ENCODE data around the gene KCNS1. TPM values are rescaled to one million over a fixed set of nuclear protein-coding genes. Genes with fewer than 3 reads are reported as not detected.

The KCNS1 gene
- polyA plus RNA-seq, 2 of the 4 experiments (the other 2 are of a cell fraction), result not detected

GRCh38 chr20:45092898-45093297, 8.0 kb downstream of the KCNS1 start:
- Histone ChIP-seq H3K9me3 (no peaks in the 10 kb centered on the region), H3K4me1 (no peaks in the 10 kb centered on the region), H3K4me3 (no peak overlapping the region), H3K4me2 (no peak overlapping the region), H3K27ac (no peak overlapping the region)
- ChIA-PET CTCF (interaction anchor here (1.4 to 8.8 kb wide), 8 partner anchors 10 to 200 kb away, joined by 3 to 197 read pairs (median 66); partner anchors contain the start of gene WFDC5), POLR2A (no interaction called here)
- ATAC-seq (no peak), FAIRE-seq (no peak), DNase-seq (ENCODE audit: low read depth in 1 of 2, low spot score in 1 of 2) (no peak)
- 91% methylated on average over 7 of the region's 7 CpGs for WGBS (ENCODE audit: missing lambda C conversion rate)
- no peak for TF ChIP-seq MAFK (IDR thresholded peaks at IDR 0.05; ENCODE audit: partially characterized antibody)
- no peak for TF ChIP-seq KDM1A (IDR thresholded peaks at IDR 0.05; ENCODE audit: low read depth)
- no peak for TF ChIP-seq CTCF (IDR thresholded peaks at IDR 0.05)
- TF ChIP-seq FOSL2 (IDR thresholded peaks at IDR 0.05), result no peak
- TF ChIP-seq FOSL2 (CRISPR knock-in tag; IDR thresholded peaks at IDR 0.05), result no peak
- no peak for TF ChIP-seq EP300 (IDR thresholded peaks at IDR 0.05)
- TF ChIP-seq NR3C1 (IDR thresholded peaks at IDR 0.05), result no peak
- TF ChIP-seq TFCP2L1 (CRISPR knock-in tag; IDR thresholded peaks at IDR 0.05), result no peak
- no peak for TF ChIP-seq CHD4 (IDR thresholded peaks at IDR 0.05; ENCODE audit: borderline replicate concordance)
- no peak for TF ChIP-seq GATA3 (IDR thresholded peaks at IDR 0.05; ENCODE audit: borderline replicate concordance)
- no peak for TF ChIP-seq NPAS2 (CRISPR knock-in tag; IDR thresholded peaks at IDR 0.05; ENCODE audit: borderline replicate concordance)
- no peak for TF ChIP-seq CBX8 (IDR thresholded peaks at IDR 0.05)
- TF ChIP-seq, protein P1, sequence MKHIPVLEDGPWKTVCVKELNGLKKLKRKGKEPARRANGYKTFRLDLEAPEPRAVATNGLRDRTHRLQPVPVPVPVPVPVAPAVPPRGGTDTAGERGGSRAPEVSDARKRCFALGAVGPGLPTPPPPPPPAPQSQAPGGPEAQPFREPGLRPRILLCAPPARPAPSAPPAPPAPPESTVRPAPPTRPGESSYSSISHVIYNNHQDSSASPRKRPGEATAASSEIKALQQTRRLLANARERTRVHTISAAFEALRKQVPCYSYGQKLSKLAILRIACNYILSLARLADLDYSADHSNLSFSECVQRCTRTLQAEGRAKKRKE (CRISPR knock-in tag; IDR thresholded peaks at IDR 0.05; ENCODE audit: low read depth), result no peak
- TF ChIP-seq HOXB5 (CRISPR knock-in tag; IDR thresholded peaks at IDR 0.05), result no peak

DNA sequence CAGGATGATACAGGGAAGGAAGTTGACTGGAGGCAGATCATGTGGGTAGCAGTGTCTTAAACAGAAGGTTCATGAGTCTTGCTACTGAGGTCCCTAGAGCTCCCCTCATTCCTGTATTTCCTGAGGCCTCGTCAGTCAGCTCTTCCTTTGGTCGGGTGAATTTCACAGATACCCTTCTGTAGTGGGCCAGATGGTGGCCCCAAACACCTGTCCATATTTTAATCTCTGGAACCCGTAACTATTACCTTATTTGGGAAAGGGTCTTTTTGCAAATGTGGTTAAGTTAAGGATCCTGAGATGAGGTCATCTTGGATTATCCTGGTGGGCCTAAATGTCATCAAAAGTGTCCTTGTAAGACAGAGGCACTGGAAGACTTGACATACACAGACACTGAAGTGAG, 9.6 kb downstream of the KCNS1 start:
- ChIA-PET POLR2A (no interaction called here), CTCF (interaction anchor here (0.6 to 8.8 kb wide), 4 partner anchors 19 to 202 kb away, joined by 3 to 197 read pairs (median 129); partner anchors contain the start of gene WFDC5)
- no peak for FAIRE-seq
- H3K4me1 ChIP-seq, result no peaks in the 10 kb centered on the region
- no peak overlapping the region for H3K4me3 ChIP-seq
- 84% methylated on average over 3 of the region's 3 CpGs for WGBS (ENCODE audit: missing lambda C conversion rate)
- no peak for ATAC-seq
- DNase-seq (ENCODE audit: low read depth in 1 of 2, low spot score in 1 of 2), result no peak
- TF ChIP-seq, protein P2, sequence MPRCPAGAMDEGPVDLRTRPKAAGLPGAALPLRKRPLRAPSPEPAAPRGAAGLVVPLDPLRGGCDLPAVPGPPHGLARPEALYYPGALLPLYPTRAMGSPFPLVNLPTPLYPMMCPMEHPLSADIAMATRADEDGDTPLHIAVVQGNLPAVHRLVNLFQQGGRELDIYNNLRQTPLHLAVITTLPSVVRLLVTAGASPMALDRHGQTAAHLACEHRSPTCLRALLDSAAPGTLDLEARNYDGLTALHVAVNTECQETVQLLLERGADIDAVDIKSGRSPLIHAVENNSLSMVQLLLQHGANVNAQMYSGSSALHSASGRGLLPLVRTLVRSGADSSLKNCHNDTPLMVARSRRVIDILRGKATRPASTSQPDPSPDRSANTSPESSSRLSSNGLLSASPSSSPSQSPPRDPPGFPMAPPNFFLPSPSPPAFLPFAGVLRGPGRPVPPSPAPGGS (IDR thresholded peaks at IDR 0.05), result no peak
- TF ChIP-seq, protein P1 (CRISPR knock-in tag; IDR thresholded peaks at IDR 0.05; ENCODE audit: low read depth), result no peak
- TF ChIP-seq, protein P3, sequence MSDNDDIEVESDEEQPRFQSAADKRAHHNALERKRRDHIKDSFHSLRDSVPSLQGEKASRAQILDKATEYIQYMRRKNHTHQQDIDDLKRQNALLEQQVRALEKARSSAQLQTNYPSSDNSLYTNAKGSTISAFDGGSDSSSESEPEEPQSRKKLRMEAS (IDR thresholded peaks at IDR 0.05), result no peak
- no peak for TF ChIP-seq JUN (IDR thresholded peaks at IDR 0.05)
- H3K27ac ChIP-seq, result no peak overlapping the region
- H3K4me2 ChIP-seq, result no peak overlapping the region
- no peaks in the 10 kb centered on the region for H3K9me3 ChIP-seq

GRCh38 chr20:45090481-45090880, 10.4 kb downstream of the KCNS1 start:
- no peaks in the 10 kb centered on the region for H3K9me3 ChIP-seq
- no peak for ATAC-seq
- H3K4me3 ChIP-seq, result no peak overlapping the region
- no peaks in the 10 kb centered on the region for H3K4me1 ChIP-seq
- DNase-seq (ENCODE audit: low read depth in 1 of 2, low spot score in 1 of 2), result no peak
- H3K4me2 ChIP-seq, result no peak overlapping the region
- H3K27ac ChIP-seq, result no peak overlapping the region
- FAIRE-seq, result no peak
- POLR2A ChIA-PET, result no interaction called here
- CTCF ChIA-PET, result interaction anchor here (8.8 kb wide), 1 partner anchor 46 kb away, joined by 197 read pairs; no protein-coding TSS in a partner anchor
- TF ChIP-seq HDAC2 (IDR thresholded peaks at IDR 0.05), result no peak
- TF ChIP-seq SMC3 (IDR thresholded peaks at IDR 0.05), result no peak
- TF ChIP-seq SREBF2 (IDR thresholded peaks at IDR 0.05), result no peak
- TF ChIP-seq, protein P2 (IDR thresholded peaks at IDR 0.05), result no peak
- TF ChIP-seq, protein P4, sequence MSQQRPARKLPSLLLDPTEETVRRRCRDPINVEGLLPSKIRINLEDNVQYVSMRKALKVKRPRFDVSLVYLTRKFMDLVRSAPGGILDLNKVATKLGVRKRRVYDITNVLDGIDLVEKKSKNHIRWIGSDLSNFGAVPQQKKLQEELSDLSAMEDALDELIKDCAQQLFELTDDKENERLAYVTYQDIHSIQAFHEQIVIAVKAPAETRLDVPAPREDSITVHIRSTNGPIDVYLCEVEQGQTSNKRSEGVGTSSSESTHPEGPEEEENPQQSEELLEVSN (IDR thresholded peaks at IDR 0.05; ENCODE audit: borderline replicate concordance, low read depth), result no peak
- no peak for TF ChIP-seq EHMT2 (IDR thresholded peaks at IDR 0.05; ENCODE audit: low read depth)
- no peak for TF ChIP-seq HOXB5 (CRISPR knock-in tag; IDR thresholded peaks at IDR 0.05)
- TF ChIP-seq, protein P1 (CRISPR knock-in tag; IDR thresholded peaks at IDR 0.05; ENCODE audit: low read depth), result no peak
- WGBS (ENCODE audit: missing lambda C conversion rate), result 95% methylated on average over 3 of the region's 3 CpGs

All from A549 (cell line).